AG04450 (cell line): ENCODE data around the gene GARS1. TPM values are rescaled to one million over a fixed set of nuclear protein-coding genes. Genes with fewer than 3 reads are reported as not detected.

Experiments used
- CTCF ChIA-PET: fragments of 300-600, 350-600 bp; formaldehyde crosslinking; extraction: SDS; loops from one replicate; lab custom pipeline; 2022; ENCODE audit warnings: antibody characterized with exemption, inconsistent platforms; lab: Charles Lee
- POLR2A ChIA-PET: fragments of 350-600 bp; formaldehyde crosslinking; extraction: SDS; loops from one replicate; lab custom pipeline; 2021; ENCODE audit warnings: antibody characterized with exemption, inconsistent platforms; lab: Yijun Ruan, JAX
- DNase-seq: peaks from one replicate; pipeline ENCODE4 v3.0.0-alpha.2; 2011; ENCODE audit warnings: low read depth, low spot score
- H3K27ac ChIP-seq: one replicate; pipeline ENCODE4 v1.5.1; 2012; ENCODE audit warnings: low read depth, low read length, control low read depth
- H3K27me3 ChIP-seq: one replicate; pipeline ENCODE4 v1.6.0; 2012; ENCODE audit warnings: low read length; ENCODE audit not compliant: control insufficient read depth, insufficient read depth
- H3K4me3 ChIP-seq: 2 replicates; pipeline ENCODE4 v1.5.1; 2011; ENCODE audit warnings: mild to moderate bottlenecking, low read depth, low read length, control low read depth
- H3K9me3 ChIP-seq: 2 replicates; pipeline ENCODE4 v1.5.1; 2012; ENCODE audit warnings: low read length; ENCODE audit not compliant: control insufficient read depth, insufficient read depth
- CTCF ChIP-seq: IDR thresholded peaks from 2 replicates; pipeline ENCODE4 v1.5.1; 2011; ENCODE audit warnings: low read depth, low read length, control low read depth, inconsistent platforms
- polyA minus RNA-seq: library from RNA; depleted of rRNA, polyadenylated mRNA; stranded (reverse); fragments of >200 nt; gene quantifications from 2 replicates; pipeline ENCODE4 v1.2.3, GENCODE V29; 2011; rRNA and poly(A)+ RNA removed
- polyA plus RNA-seq: library from polyadenylated mRNA; depleted of rRNA; stranded (reverse); fragments of >200 nt; gene quantifications from 2 replicates; pipeline ENCODE4 v1.2.3, GENCODE V29; 2011; rRNA removed

GARS1 gene
- polyA plus RNA-seq = 749 and 829 TPM in 2 replicates
- 802 and 930 TPM in 2 replicates for polyA minus RNA-seq

DNA sequence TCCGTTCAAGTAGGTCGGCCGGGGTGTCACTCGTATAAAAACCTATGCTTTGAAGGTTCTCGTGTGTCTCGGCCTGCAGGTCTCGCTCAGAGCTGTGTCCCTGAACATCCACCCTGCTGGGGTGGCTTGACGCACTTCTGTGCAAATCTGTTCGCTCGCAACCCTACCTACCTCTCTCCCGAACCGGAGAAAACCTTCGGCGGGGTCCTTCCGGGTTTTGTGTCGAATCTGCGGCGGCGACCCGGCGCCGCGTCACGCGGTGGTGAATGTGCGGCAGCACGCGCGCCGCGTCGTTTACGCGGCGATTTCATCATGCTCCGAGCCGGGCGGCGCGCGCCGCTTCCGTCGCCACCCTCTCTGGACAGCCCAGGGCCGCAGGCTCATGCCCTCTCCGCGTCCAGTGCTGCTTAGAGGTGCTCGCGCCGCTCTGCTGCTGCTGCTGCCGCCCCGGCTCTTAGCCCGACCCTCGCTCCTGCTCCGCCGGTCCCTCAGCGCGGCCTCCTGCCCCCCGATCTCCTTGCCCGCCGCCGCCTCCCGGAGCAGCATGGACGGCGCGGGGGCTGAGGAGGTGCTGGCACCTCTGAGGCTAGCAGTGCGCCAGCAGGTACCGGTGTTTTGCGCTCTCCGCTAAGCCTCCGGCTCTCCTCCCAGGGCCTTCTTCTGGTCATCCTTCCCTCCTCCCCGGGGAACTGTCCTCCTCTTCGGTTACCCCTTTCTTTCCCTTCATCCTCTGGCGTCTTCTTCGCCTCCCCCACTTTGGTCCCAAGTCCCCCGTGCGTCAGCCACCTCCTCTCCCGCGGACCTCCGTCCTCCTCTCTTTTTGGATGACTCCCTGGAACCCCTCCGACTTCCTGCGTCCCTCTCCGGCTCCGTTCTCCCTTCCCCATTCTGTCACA, at the start of gene GARS1:
Gene GARS1 (plus strand): TSS at position 339 of the 896 bp plus-strand sequence. CDS start 44 bp downstream, at position 383.
- no peak for TF ChIP-seq CTCF
- H3K4me3 ChIP-seq = peak within 1 kb of the TSS; percentile 99
- no peaks in the 10 kb centered on the region for H3K27me3 ChIP-seq
- peaks cover 4% of the 10 kb centered on the region; the same call in 1 of the 2 replicates for H3K9me3 ChIP-seq
- ChIA-PET CTCF (no interaction called here), POLR2A (no interaction called here)
- peak; percentile 84 for DNase-seq
- peak within 1 kb of the TSS; percentile 97 for H3K27ac ChIP-seq

GRCh38 chr7:30545791-30546555, 48.7 kb upstream of the GARS1 start:
- Histone ChIP-seq H3K4me3 (no peak overlapping the region), H3K27ac (no peak overlapping the region), H3K27me3 (no peaks in the 10 kb centered on the region), H3K9me3 (no peaks in the 10 kb centered on the region)
- no peak for DNase-seq
- no peak for TF ChIP-seq CTCF
- ChIA-PET POLR2A (interaction anchor here (0.6 kb wide), 1 partner anchor 24 kb away, joined by 9 read pairs; no protein-coding TSS in a partner anchor), CTCF (interaction anchor here (1.4 to 12.5 kb wide), 5 partner anchors 12 to 36 kb away, joined by 3 to 184 read pairs (median 6); no protein-coding TSS in a partner anchor)

- H3K27ac ChIP-seq = no peak overlapping the region
- no peaks in the 10 kb centered on the region for H3K27me3 ChIP-seq
- CTCF ChIA-PET = interaction anchor here (1.4 to 12.5 kb wide), 5 partner anchors 12 to 36 kb away, joined by 3 to 184 read pairs (median 6); no protein-coding TSS in a partner anchor
- no peak for DNase-seq
- H3K4me3 ChIP-seq = no peak overlapping the region
- no peaks in the 10 kb centered on the region for H3K9me3 ChIP-seq
- POLR2A ChIA-PET = no interaction called here
- no peak for TF ChIP-seq CTCF
These were observed 48.1 kb upstream of the GARS1 start for GRCh38 chr7:30546596-30546995.

DNA sequence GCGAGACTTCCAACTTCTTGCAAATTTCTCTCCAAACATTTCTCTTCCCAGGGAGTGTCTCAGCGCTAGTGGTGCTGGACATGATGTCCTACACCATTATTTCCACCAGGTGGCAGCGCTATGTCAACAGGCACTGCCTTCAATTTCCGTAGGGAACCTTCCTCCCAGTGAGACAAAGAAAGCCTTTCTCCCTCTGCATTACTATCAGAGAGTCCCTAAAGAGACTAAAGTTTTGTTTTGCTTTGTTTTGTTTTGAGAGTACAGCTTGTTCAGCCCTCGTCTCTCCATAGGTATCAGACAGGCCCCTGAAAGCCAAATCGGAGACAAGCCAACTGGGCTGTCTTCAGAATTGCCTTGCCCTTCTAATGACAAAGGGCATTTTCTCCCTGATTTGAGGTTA, 45.8 kb upstream of the GARS1 start:
- ChIA-PET POLR2A (no interaction called here), CTCF (interaction anchor here (0.7 to 12.5 kb wide), 18 partner anchors 10 to 574 kb away, joined by 3 to 184 read pairs (median 4); no protein-coding TSS in a partner anchor)
- Histone ChIP-seq H3K9me3 (no peaks in the 10 kb centered on the region), H3K4me3 (no peak overlapping the region), H3K27ac (no peak overlapping the region), H3K27me3 (no peaks in the 10 kb centered on the region)
- peak; percentile 36 for DNase-seq
- peak; percentile 83 for TF ChIP-seq CTCF
